Stimulated activated CD4-positive, alpha-beta T cell treated with anti-CD3 and anti-CD28 coated beads, Interleukin-15, amount 100 ng/mL, for 24 hours (primary cell): ENCODE data around the gene CCSER1.
"Not testable (repeated sequence)": the region's sequence is repeated elsewhere in the genome, so short reads cannot be mapped to it uniquely, and the experiment has no call there.

Experiments used
- DNase-seq: peaks from one replicate; pipeline ENCODE4 v3.0.0-alpha.2; 2020

CCSER1 gene

GRCh38 chr4:90458576-90458975 is 331.4 kb downstream of the CCSER1 start:
- DNase-seq, result no peak

DNA sequence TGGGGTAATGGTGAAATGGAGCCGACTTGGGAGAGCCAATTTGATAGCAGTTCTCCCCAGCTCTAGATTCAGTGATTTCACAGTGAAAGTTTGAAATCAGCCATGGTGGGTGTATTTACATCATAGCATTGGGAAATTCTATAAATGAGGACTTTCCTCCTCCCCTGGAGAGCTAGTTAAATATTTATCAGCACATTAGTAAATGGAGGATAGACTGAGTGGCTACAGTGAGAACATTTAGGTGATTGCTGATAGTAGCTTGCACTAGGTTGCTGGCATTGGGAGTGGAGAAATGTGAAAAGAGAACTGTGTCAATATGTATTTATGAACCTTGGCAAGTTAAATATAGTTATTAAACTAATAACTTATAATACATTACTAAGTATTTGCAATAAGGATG is 347.3 kb downstream of the CCSER1 start:
- DNase-seq, result no peak

DNA sequence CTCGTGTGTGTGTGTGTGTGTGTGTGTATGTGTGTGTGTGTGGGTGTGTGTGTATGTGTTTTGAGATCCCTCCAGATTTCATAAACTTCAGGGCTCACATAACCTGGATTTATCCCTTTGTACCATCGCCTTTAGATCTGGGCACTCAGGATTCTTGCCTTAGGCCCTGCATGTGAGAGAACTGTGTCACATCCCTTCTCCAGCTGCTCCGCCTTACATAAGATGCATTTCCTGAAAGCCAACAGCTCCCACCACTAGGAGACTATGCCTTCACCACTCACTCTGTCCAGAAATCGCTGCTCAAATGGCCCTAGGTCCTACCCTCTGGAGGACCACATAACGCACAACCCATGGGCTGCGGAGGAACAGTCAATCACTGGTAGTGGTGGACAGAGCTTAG is 348.8 kb downstream of the CCSER1 start:
- no peak for DNase-seq

GRCh38 chr4:90476586-90476985 is 349.4 kb downstream of the CCSER1 start:
- no peak for DNase-seq

DNA sequence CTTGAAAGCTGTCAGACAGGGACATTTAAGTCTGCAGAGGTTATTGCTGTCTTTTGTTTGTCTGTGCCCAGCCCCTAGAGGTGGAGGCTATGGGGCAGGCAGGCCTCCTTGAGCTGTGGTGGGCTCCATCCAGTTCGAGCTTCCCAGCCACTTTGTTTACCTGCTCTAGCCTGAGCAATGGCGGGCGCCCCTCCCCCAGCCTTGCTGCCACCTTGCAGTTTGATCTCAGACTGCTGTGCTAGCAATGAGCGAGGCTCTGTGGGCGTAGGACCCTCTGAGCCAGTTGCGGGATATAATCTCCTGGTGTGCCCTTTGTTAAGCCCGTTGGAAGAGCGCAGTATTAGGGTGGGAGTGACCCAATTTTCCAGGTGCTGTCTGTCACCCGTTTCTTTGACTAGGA is 357.7 kb downstream of the CCSER1 start:
- not testable (repeated sequence) for DNase-seq

GRCh38 chr4:90486346-90486745 is 359.2 kb downstream of the CCSER1 start:
- DNase-seq, result no peak

DNA sequence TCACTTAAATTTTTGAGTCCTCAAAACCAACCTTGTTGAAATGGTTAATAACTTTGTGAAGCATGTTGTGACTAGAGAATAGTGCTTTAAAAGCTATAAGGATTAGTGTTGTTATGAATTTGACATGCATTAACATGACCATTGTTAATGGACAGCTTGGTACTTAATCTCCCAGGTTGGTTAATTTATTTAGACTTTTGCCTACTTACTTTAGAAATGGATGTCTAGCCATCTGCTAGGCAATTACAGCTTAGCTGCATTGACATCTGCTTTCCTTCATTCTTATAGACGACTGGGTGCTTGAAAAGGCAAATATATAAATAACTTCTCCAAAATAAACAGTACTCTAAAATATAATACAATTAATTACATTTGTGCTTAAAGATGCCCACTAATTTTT is 368.0 kb downstream of the CCSER1 start:
- DNase-seq, result no peak

DNA sequence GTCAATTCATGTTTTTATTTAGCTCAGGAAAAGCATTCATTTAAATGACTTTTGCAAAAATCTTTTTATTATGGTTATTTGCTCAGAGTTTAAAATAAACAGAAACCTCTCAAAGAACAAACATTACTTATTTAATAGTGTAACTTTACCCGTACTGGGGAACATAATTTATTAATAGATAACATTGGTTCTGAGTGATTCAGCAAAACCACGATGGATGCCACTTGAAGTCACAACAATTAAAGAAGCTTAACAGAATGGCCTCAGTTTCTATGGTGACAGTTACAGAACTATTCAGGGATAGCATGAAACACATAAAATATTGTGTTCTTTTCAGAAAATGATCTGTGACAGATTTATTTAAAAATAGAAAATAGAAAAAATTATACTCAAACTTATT is 368.7 kb downstream of the CCSER1 start:
- DNase-seq, result no peak

DNA sequence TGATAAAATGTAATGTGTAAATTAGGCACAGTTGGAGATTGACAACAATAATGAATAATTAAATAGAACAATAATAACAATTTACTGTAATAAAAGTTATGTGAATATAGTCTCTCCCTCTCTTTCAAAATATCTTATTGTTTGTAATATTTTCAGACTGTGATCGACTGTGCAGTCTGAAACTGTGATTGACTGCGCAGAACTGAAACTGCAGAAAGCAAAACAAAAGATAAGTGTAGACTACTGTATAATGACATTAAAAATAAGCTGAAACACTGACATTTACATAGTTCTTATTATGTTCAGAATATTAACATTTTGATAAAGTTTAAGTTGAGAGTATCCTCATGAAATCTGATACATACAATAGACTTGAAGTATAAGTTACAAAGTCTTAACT is 371.0 kb downstream of the CCSER1 start:
- DNase-seq, result no peak

DNA sequence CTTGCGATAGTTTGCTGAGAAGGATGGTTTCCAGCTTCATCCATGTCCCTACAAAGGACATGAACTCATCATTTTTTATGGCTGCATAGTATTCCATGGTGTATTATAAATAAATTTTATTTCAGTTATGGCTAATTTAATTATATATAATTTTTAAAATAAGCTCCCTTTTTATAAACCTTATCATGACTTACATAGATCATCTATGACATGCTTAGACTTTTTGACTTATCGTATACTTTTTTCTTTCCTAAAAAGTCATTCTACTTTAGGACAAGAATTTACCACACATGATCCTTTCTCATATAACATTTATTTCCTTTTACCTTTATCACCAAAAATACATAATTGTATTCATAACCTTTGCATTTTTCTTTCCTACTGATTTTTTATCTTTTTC is 376.5 kb downstream of the CCSER1 start:
- DNase-seq, result no peak

GRCh38 chr4:90515191-90515590 is 388.0 kb downstream of the CCSER1 start:
- no peak for DNase-seq

DNA sequence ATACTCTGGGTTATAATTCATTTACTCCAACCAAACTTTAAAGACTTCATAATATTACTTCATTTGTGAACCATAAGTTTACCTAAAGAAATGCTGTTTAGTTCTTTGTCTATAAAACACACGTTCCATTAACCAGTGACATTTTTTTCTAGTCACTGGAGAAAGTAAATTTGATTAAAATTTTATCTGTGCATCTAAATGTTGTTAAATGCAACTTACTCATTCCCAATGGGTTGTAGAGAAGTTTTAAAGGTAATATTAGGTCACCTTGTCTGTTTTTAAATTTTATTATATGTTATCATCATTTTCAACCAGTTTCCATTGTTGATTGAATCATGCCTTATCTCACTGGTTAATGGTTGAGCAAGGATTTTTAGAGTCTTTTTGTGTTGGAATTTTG is 401.4 kb downstream of the CCSER1 start:
- DNase-seq, result no peak

DNA sequence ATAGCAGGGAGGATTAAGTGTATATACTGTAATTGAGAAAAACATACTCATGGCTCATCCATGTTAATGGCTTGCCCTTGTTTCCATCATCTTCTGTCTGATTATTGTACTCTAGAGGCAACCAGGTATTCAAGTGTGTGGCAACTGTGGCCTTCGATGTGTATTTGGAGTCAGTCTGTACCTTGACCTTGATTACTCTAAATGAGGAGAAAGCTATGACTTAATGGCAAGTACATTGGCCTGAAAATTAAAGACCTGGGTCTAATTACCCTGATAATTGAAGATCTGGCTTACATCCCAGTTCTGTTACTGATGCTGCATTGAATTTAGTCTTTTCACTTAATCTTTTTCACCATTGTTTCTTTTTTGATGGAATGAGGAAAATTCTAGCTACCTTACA is 409.2 kb downstream of the CCSER1 start:
- no peak for DNase-seq

GRCh38 chr4:90537491-90537890 is 410.3 kb downstream of the CCSER1 start:
- DNase-seq, result no peak

GRCh38 chr4:90540536-90540935 is 413.3 kb downstream of the CCSER1 start:
- no peak for DNase-seq

DNA sequence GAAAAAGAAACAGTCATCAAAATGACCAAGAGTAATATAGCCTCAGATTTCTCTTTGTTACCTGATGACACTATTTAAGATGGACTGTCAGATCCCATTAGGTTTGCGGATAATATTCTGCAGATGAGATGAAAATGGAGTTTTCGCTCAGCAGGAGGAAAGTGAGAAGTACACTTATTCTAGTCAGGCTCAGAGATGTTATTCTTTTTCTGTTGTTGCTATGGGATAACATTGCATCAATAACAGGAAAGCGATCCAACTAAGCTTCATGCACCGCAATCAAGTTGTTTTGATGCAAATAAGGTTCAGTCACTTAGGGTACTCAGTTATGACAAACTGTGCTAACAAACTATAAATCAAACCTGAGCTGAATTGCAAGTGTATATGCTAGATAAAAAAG is 415.0 kb downstream of the CCSER1 start:
- no peak for DNase-seq

DNA sequence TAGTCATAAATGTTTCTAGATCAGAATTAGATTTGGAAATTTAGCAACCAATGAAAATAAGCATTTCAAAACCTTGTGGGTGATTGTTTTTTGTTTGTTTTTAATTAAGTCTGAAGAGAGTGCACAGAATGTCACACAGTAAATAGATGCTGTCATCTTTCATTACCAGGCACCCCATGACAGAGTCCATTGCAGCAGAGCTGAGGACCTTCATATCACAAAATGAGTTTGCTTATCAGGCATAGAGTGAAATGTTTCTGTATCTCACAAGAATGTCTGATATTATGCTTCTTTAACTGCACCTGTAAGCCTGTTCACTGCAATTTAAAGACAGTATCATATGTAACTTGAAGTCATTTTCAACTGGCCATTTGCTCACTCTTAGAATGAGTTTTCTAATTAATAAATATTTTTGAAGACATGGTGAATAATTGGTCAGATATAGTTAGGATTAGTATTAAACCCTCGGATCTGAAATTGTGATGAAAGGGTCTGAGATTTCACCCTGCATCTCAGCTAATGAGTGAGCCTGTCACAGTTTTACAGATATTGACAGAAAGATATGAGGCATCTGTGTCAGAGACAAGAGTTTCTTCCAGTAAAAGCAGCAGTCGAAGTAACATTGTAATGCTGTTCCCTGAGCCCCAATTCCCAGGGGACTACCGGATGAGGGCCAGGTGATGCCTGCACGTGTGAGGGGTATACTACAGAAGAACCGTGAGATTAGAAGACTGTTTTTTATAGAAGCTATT is 416.4 kb downstream of the CCSER1 start:
- no peak for DNase-seq

- DNase-seq, result no peak
Measured at GRCh38 chr4:90544532-90545045, 417.4 kb downstream of the CCSER1 start.

- no peak for DNase-seq
Measured at GRCh38 chr4:90545380-90545779, 418.2 kb downstream of the CCSER1 start.

DNA sequence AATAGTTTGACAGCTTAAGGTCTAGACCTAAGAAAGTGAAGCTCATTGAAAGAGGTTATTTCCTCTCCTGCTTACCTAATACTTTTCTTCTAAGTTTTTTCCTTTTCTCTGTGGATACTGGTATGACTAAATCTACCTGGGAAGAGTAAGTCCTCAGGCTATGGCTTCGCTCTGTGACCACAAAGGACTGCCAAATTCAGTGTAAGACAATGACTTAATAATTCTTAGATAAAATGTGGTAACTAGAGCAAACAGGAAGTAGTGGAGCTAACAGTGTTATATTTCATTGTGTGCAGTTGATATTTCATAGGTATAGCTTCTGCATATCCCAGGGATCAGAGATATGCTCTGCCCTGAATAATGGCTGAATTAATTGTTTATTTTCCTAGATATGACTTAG is 418.9 kb downstream of the CCSER1 start:
- DNase-seq, result no peak

- no peak for DNase-seq
Measured at GRCh38 chr4:90570615-90571014, 443.4 kb downstream of the CCSER1 start.

GRCh38 chr4:90572996-90573395 is 445.8 kb downstream of the CCSER1 start:
- no peak for DNase-seq

DNA sequence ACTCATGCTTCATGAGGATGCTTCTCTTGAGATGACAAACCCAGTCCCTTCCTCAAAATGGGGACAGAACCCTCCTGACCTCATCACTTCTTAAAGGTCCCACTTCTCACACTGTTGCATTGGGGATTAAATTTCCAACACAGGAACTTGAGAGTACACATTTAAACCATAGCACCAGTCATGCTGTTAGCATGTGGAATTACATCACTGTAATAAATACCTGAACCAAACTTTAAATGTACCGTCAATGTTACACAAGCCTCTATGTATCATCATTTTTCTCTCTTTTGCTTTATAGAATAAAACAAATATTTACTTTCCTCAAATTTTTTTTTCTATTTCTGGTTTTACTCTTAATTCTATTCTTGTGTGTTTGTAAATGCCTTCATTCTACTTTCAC is 448.2 kb downstream of the CCSER1 start:
- no peak for DNase-seq

DNA sequence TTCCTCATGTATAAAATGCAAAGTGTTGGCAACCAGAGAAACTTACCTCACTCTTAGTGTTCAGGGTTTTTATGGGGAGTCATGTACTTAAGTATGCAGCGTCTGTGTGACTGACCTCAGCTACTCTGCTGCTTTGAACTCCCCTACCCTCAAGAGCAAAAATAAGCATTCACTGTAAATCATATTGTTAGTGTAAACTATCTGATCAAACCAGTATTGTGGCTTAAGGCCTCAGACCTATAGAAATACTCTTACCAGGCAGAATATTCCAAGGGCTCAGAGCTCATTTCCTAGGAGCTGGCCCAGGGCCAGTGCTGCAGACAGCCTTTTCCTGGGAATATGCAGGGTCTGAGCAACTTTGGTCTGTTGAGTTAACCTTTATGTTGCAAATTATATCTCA is 453.1 kb downstream of the CCSER1 start:
- no peak for DNase-seq

- no peak for DNase-seq
Measured at GRCh38 chr4:90582087-90582486, 454.9 kb downstream of the CCSER1 start.
